8988T (cell line): Measurements from ENCODE around the gene IRGQ.
"Not testable (repeated sequence)": the region's sequence is repeated elsewhere in the genome, so short reads cannot be mapped to it uniquely, and the experiment has no call there.

Experiments used
- DNase-seq: peaks from one replicate; pipeline ENCODE4 v3.0.0; 2011

The IRGQ gene

GRCh38 chr19:43596842-43597461 is 1.0 kb upstream of the IRGQ start:
- no peak for DNase-seq

- DNase-seq, result no peak
Measured at GRCh38 chr19:43595605-43595998, 332 bp downstream of the IRGQ start.

DNA sequence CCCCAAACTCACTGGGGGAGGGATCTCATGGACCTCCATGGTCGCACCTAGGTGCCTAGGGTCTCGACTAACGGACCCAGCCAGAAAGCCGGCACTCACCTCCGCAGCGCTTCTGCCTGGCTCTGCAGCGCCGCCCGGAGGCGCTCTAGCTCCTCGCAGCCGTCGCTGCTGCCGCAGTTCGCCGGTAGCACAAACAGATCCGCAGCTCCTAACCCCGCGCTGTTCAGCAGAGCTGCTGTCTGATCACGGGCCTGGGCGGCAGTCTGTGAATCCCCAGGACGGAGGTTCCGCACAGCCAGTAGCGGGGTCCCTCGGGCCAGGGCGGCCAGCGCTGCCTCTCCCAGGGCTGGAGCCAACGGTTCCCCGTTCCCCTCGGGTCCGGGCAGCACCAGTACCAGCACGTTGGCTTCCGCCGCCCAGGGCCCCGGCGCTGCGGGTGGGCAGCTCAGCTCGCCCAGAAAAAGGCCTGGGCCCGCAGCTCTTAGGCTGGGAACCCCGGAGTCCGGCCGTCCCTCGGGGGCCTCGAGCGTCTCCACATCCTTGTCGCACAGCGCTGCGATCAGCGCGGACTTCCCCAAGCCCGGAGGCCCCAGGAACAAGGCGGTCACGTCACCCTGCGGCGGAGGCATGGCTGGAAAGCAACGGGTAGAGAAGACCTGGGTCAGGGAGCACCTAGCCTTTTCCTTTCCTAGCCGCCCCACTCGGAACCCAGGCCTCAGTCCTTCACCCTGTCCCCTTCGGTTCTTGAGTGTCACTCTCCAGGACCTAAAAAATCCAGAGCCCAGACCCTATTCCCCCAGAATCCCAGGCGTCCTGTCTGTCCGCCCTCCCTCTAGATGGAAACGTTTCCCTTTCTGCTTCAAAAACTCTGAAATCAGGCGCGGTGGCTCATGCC is 977 bp downstream of the IRGQ start:
- peak; percentile 45 for DNase-seq

GRCh38 chr19:43594081-43594697 is 1.7 kb downstream of the IRGQ start:
- no peak for DNase-seq

DNA sequence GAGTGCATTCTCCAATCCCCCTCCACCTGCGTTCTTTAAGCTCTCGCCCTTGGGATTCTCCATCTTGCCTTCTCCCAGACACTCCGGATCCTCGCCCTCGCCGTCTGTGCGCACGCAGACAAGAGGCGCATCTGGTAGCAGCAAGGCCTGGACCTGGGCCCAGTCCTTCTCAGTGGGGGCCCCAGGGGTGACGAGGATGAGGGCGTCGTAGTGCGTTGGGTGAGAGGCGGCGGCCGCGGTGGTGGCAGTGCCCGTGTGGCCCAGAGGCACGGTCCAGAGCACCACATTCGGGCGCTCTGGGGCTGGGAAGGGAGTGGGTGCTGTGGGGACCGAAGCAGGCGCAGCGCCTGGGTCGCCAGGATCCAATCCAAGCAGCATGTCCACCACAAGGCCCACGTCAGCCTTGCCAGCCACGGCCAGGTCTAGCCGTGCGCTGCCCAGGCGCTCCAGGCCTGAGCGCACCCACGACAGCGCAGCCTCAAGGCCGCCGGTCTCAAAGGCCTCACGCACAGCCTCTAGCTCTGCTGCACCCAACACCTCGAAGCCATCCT is 3.1 kb downstream of the IRGQ start:
- no peak for DNase-seq

DNA sequence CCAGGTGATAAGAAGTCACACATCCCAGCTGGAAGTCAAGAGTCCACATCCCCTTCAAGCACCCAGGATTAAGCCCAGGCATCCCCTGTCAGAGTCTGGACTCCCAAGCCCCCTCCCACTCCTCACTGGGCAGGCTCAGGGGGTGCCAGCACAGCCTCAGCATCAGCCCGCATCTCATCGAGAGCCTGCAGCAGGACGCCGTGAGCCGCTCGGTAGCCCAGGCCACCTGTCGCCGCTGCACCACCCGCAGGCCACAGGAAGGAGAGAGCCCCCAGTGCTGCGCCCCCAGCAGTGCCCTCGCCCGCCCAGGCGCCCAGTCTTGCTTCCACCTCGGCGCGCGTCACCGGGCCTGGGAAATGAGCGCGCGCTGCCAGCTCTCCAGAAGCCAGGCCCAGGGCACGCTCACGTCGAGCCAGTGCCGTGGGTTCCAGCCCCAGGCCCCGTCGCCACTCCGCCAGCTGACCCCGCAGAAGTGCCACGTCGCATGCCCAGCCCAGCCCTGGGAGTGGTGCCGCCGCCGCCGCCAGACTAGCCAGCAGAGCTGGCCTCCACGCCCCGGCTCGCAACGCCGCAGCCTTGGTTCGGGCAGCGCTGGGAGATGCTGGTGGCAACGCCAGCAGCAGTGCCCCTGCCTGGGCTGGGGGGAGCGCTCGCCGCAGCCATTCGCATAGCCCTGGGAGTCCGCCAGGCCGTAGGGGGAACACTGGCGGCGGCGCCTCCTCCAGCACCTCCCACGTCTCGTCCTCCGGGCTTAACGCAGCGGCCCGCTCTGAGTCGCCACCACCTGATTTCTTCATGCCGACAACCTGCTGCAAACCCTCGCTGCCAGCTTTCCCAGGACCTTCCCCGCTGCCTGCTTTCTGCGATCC is 3.8 kb downstream of the IRGQ start:
- DNase-seq, result no peak

DNA sequence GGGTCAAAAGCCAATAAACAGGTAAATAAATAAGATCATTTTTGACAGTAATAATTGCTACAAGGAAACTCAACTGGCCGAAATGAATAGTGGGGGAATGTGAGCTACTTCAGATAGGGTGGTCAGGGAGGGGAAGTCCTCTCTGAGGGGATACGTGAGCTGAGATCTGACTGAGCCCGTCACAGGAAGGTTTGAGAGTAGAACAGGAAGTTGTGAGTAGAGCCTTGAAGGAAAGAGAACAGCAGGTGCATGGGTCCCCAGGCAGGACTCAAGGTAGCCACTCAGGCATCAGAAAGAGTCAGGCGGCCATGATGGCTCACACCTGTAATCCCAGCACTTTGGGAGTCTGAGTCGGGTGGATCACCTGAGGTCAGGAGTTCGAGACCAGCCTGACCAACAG is 6.3 kb downstream of the IRGQ start:
- no peak for DNase-seq

DNA sequence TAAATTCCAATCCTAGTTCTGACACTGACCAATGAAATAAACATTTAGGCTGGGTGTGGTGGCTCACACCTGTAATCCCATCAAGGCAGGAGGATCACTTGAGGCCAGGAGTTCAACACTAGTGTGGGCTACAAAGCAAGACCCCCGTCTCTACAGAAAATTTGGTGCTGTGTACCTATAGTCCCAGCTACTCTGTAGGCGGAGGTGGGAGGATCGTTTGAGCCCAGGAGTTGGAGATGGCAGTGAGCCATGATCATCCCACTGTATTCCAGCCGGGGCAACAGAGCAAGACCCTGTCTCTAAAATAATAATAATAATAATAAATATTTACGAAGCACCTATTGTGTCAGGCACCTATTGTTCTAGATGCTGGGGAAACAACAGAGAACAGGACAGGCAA is 6.7 kb downstream of the IRGQ start:
- DNase-seq, result no peak

- not testable (repeated sequence) for DNase-seq
Measured at GRCh38 chr19:43587029-43587428, 8.9 kb downstream of the IRGQ start.

DNA sequence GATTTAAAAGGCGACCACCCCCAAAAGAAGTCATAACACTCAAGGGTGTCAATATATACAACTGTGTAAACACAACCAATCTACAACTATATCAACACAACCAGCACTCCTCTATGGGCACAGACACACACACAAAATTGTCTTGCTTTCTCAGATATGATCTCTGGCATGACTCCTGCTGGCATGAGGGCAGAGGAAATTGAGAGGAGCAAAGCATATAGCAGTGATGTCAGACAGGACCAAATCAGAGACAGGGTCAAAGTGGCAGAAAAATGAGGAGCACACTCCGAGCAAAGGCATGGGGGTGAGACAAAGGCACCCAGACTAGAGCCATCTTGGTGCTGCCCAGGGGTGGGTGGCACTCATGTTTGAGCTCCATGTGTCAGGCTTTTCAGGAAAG is 9.6 kb downstream of the IRGQ start:
- DNase-seq, result no peak

- DNase-seq, result no peak
Measured at GRCh38 chr19:43584484-43584883, 11.4 kb downstream of the IRGQ start.

DNA sequence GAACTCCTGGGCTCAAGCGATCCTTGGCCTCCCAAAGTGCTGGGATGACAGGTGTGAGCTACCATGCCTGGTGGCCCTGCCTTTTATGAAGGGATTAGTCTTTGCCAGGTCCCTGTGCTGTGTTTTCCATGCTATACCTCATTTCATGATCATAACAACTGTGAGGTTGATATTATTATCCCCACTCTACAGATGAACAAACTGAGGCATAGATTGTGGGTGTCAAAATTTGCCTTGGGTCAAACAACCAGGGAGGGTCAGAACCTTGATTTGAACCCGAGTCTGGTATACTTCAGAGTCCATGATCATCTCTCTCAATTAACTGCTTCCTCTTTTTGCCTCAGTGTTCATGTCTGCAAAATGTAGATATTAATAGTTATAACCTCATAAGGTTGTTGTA is 13.4 kb downstream of the IRGQ start:
- DNase-seq, result no peak

DNA sequence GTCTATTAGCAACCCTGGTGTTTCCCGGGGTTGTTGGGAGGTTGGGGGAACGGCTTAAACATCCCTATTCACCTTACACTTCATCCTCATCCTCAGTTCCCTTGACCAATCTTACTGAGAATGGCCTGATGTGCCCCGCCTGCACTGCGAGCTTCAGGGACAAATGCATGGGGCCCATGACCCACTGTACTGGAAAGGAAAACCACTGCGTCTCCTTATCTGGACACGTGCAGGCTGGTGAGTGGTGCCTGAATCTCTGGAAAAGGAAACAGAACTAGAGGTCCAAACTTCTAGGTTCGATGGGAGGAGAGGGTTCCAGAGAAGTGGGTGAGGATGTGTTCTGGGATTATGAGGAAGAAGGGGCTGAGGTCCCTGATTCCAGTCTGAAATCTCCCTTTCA is 14.5 kb downstream of the IRGQ start:
- DNase-seq, result no peak

DNA sequence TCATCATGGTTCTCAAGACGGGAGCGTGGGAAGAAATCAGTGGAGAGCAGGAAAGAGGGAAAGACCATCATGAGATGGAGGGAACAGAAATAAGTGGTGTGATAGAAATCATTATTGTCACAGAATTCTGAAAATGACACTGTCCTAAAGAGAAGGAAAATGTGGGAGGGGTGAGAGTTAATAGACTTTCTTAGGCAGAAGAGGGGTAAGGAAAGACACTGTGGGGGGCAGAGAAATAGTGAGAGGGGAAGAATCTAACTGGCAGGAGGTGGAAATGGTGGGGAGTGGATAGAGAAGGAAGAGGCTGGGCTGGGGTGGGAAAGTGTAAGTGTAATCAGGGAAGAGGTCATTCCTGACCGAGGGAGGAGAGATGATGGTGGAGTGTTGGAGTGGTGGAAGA is 17.1 kb downstream of the IRGQ start:
- DNase-seq, result no peak

GRCh38 chr19:43575955-43576878 is 19.7 kb downstream of the IRGQ start:
- no peak for DNase-seq

GRCh38 chr19:43575156-43575950 is 20.6 kb downstream of the IRGQ start, which contains the start of the genes PINLYP and XRCC1:
Gene PINLYP (plus strand): TSS chr19:43575801. CDS start chr19:43577192, 1,391 bp downstream.
Gene XRCC1 (minus strand): TSS chr19:43575527. CDS start chr19:43575458, 69 bp downstream.
- DNase-seq, result peak; percentile 82

GRCh38 chr19:43574424-43575155 is 21.3 kb downstream of the IRGQ start:
- DNase-seq, result no peak

DNA sequence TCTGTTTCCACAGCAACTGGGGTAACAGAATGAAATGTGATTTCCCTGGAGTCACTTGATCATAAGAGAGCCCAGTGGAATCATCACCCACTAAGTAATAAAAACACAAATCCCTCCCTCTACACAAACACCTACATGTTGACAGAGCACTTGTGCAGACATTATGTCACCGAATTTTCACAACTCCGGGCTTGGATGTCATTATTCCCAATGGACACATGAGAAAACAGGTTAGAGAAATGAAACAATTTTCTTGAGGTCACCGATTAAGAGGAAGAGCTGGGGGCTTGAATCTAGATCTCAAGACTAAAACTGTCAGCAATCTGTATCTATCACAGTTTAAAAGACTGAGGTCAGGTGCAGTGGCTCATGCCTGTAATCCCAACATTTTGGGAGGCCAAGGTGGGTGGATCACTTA is 23.8 kb downstream of the IRGQ start:
- no peak for DNase-seq

- no peak for DNase-seq
Measured at GRCh38 chr19:43570174-43570791, 25.7 kb downstream of the IRGQ start.
